Ectodermal cell (in vitro differentiated cells): ENCODE measurements around the gene ZNF385C. TPM values are rescaled to one million over a fixed set of nuclear protein-coding genes. Genes with fewer than 3 reads are reported as not detected.
"Not testable (repeated sequence)": the region's sequence is repeated elsewhere in the genome, so short reads cannot be mapped to it uniquely, and the experiment has no call there.

Source experiments
- H3K27ac ChIP-seq: 2 replicates; pipeline ENCODE4 v1.7.0; 2013; ENCODE audit warnings: mild to moderate bottlenecking, low read depth, low read length; ENCODE audit not compliant: insufficient read depth, poor library complexity, severe bottlenecking
- H3K27me3 ChIP-seq: 2 replicates; pipeline ENCODE4 v1.7.0; 2013; ENCODE audit warnings: mild to moderate bottlenecking, low read length; ENCODE audit not compliant: insufficient read depth, control insufficient read depth, poor library complexity, severe bottlenecking
- H3K36me3 ChIP-seq: one replicate; pipeline ENCODE4 v1.7.0; 2013; ENCODE audit warnings: low read length; ENCODE audit not compliant: control insufficient read depth, insufficient read depth
- H3K4me1 ChIP-seq: one replicate; pipeline ENCODE4 v1.7.0; 2013; ENCODE audit warnings: low read length; ENCODE audit not compliant: control insufficient read depth, insufficient read depth
- H3K4me3 ChIP-seq: 2 replicates; pipeline ENCODE4 v1.7.0; 2013; ENCODE audit warnings: low read depth, low read length, control low read depth; ENCODE audit not compliant: insufficient read depth
- H3K9me3 ChIP-seq: 2 replicates; pipeline ENCODE4 v1.7.0; 2013; ENCODE audit warnings: mild to moderate bottlenecking, low read length, moderate library complexity; ENCODE audit not compliant: control insufficient read depth
- WGBS, 2 experiments: methylation state at CpG; one replicate each; pipeline ENCODE4 v1.1.7; 2013; ENCODE audit warnings: missing lambda C conversion rate in 2 of 2; 5-methylcytosine and 5-hydroxymethylcytosine counted together
- polyA plus RNA-seq, 4 experiments: library from polyadenylated mRNA; stranded (reverse); fragments of 50-300 nt; gene quantifications; one replicate each; pipeline ENCODE4 v1.2.3, GENCODE V29; 2013

ZNF385C gene
- 9.9 TPM for polyA plus RNA-seq (2013, experiment 1 of 4)
- polyA plus RNA-seq (2013, experiment 2 of 4) = 11.2 TPM
- polyA plus RNA-seq (2013, experiment 3 of 4) = 9.6 TPM
- polyA plus RNA-seq (2013, experiment 4 of 4) = 12.0 TPM

GRCh38 chr17:42097691-42098631 is at the start of gene ZNF385C:
TSS of gene ZNF385C (minus strand) at chr17:42098473. CDS start at chr17:42063056, 35,417 bp downstream.
- Histone ChIP-seq H3K36me3 (no peaks in the 10 kb centered on the region), H3K9me3 (no peaks in the 10 kb centered on the region), H3K27ac (no peak within 1 kb of the TSS), H3K27me3 (peaks cover 30% of the 10 kb centered on the region), H3K4me1 (peaks cover 17% of the 10 kb centered on the region), H3K4me3 (peak within 1 kb of the TSS; percentile 20)
- 12 to 13% methylated on average over 52 of the region's 52 CpGs for WGBS, 2 experiments

DNA sequence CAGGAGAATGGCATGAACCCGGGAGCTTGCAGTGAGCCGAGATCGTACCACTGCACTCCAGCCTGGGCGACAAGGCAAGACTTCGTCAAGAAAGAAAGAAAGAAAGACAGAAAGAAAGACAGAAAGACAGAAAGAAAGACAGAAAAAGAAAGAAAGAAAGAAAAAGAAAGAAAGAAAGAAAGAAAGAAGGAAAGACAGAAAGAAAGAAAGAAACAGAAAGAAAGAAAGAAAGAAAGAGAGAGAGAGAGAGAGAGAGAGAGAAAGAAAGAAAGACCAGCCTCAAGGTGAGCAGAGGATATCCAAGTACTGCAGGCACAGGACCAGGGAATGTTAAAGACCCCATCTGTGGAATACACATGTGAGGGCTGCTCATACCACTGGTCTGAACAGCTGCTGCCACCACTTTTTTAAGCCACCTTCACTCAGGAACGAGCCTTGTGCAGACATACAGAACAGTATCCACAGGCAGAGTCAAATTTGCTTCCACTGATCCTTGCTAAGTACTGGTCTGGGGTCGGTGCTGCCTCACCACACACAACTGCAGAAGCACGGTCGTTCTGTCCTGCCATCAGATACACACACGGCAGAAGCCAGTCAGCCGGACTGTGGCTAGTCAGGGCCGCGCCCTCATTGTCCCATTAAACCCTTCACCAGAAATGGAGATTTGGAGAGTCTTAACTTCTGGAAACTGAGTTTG is 48.8 kb upstream of the ZNF385C start:
- Histone ChIP-seq H3K36me3 (no peaks in the 10 kb centered on the region), H3K27ac (no peak overlapping the region)
- 94 to 97% methylated on average over 13 of the region's 13 CpGs for WGBS, 2 experiments

DNA sequence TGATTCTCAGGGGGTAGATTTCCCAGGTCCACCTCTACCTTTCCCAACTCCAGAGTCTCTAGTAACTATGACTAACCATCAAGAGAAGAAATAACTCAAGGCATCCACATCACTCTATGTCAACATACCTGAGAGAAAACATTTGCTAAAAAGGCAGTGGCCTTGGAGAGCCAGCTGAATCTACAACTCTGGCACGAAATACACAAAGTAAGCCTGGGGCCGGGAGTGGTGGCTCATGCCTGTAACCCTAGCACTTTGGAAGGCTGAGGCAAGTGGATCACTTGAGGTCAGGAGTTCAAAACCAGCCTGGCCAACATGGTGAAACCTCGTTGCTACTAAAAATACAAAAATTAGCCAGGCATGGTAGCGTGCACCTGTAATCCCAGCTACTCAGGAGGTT is 44.9 kb upstream of the ZNF385C start:
- H3K27me3 ChIP-seq, H3K27ac ChIP-seq, H3K36me3 ChIP-seq, H3K4me3 ChIP-seq, H3K9me3 ChIP-seq: not testable (repeated sequence)
- 92 to 93% methylated on average over 4 of the region's 4 CpGs for whole genome bisulfite sequencing, 2 experiments
- H3K4me1 ChIP-seq = peaks cover 21% of the 10 kb centered on the region

More for the DNA sequence above, 48.8 kb upstream of the ZNF385C start:
- Histone ChIP-seq H3K27me3 (no peaks in the 10 kb centered on the region), H3K9me3 (no peaks in the 10 kb centered on the region), H3K4me3 (no peak overlapping the region), H3K4me1 (peaks cover 11% of the 10 kb centered on the region)

DNA sequence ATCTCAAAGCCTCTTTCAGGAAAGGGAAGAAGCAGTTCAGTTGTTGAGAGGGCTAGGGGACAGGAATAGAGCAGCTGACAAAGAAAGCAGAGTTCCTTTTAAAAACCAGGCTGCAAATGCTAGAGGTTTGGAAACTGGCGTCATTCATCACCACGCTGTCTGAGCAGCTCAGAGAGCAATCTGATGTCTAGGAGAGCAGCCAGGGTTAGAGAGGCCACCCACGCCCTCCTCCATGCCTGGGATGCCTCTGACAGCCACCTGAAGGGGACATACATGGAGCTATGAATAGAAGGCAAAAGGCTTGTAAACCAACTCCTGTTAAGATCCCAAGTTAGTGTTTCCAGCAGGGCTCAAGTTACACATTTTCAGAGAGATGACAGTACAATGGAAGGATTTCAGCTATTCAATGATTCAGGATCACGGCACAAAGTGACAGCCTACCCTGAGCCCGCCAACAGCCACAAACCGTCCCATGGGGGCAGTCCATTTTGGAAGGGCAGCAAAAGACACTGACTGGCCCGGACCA is 44.2 kb upstream of the ZNF385C start:
- H3K9me3 ChIP-seq = no peaks in the 10 kb centered on the region
- no peaks in the 10 kb centered on the region for H3K36me3 ChIP-seq
- peak overlapping the region; percentile 44 for H3K27ac ChIP-seq
- no peak overlapping the region for H3K4me3 ChIP-seq
- H3K27me3 ChIP-seq = no peaks in the 10 kb centered on the region
- H3K4me1 ChIP-seq = peaks cover 21% of the 10 kb centered on the region
- 80 to 83% methylated on average over 7 of the region's 7 CpGs for WGBS, 2 experiments

DNA sequence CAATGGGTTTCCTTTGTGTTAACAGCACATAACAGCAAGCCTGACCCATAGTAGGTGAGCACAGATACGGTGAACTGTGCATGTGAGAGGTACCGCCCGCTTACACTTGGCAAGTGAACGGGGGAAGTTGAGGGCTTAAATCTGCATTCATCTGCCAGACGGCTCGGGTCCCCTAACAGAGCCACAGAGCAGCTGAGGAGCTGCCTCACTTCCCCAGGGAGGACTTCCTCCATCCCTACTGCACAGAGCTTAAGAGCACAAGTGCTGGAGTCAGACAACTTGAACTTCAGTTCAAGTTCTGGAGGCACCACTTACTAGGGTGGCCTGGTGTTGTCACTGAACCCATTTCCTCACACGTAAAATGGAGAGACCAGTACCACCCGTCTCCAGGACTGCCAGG is 43.1 kb upstream of the ZNF385C start:
- Histone ChIP-seq H3K4me1 (peaks cover 21% of the 10 kb centered on the region), H3K36me3 (no peaks in the 10 kb centered on the region), H3K27ac (peak overlapping the region; percentile 26), H3K9me3 (no peaks in the 10 kb centered on the region), H3K4me3 (no peak overlapping the region), H3K27me3 (no peaks in the 10 kb centered on the region)
- WGBS, 2 experiments = 95 to 97% methylated on average over 8 of the region's 8 CpGs

DNA sequence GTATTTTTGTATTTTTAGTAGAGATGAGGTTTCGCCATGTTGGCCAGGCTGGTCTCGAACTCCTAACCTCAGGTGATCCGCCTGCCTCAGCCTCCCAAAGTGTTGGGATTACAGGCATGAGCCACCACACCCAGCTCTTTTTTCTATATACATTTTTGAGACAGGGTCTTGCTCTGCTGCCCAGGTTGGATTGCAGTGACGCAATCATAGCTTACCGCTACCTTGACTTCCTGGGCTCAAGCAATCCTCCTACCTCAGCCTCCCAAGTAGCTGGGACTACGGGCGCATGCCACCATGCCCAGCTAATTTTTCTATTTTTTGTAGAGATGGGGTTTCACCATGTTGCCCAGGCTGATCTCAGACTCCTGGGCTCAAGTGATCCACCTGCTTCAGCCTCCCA is 42.4 kb upstream of the ZNF385C start:
- H3K9me3 ChIP-seq, H3K27ac ChIP-seq, H3K27me3 ChIP-seq, H3K36me3 ChIP-seq, H3K4me3 ChIP-seq: not testable (repeated sequence)
- peaks cover 21% of the 10 kb centered on the region for H3K4me1 ChIP-seq
- WGBS, 2 experiments = 89 to 91% methylated on average over 7 of the region's 7 CpGs

GRCh38 chr17:42138749-42139492 is 40.6 kb upstream of the ZNF385C start:
- Histone ChIP-seq H3K36me3 (no peaks in the 10 kb centered on the region), H3K9me3 (no peaks in the 10 kb centered on the region), H3K4me3 (no peak overlapping the region), H3K27me3 (no peaks in the 10 kb centered on the region), H3K4me1 (peaks cover 21% of the 10 kb centered on the region), H3K27ac (no peak overlapping the region)
- WGBS, 2 experiments = 86 to 90% methylated on average over 7 of the region's 7 CpGs

DNA sequence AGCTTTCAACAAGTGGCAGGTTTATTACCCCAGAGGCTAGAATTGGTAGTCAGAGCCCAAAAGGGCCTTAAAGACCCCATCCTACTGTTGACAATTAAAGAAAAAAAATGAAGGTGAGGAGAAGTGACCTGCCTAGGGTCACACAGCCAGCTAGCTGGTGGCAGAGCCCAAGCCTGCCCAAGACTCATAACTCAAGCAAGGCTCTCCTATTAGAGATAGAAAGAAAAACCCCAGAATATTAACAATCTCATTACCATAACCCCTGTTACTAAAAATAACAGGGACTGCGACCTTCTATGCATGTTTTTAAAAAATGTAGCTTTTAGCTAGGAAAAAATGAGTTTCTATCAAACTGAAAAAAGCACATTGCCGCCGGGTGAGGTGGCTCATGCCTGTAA is 38.4 kb upstream of the ZNF385C start:
- Histone ChIP-seq H3K36me3 (no peaks in the 10 kb centered on the region), H3K27ac (no peak overlapping the region), H3K9me3 (no peaks in the 10 kb centered on the region), H3K4me1 (peaks cover 11% of the 10 kb centered on the region), H3K4me3 (no peak overlapping the region), H3K27me3 (no peaks in the 10 kb centered on the region)
- WGBS, 2 experiments = 95 to 97% methylated on average over 3 of the region's 3 CpGs

- H3K4me1 ChIP-seq = peaks cover 10% of the 10 kb centered on the region
- H3K27me3 ChIP-seq = no peaks in the 10 kb centered on the region
- 89 to 90% methylated on average over 15 of the region's 15 CpGs for WGBS, 2 experiments
- H3K9me3 ChIP-seq = no peaks in the 10 kb centered on the region
- H3K36me3 ChIP-seq = no peaks in the 10 kb centered on the region
- H3K4me3 ChIP-seq = no peak overlapping the region
- H3K27ac ChIP-seq = no peak overlapping the region
These were observed 37.7 kb upstream of the ZNF385C start for GRCh38 chr17:42135664-42136653.
